ENCODE measurements around the gene CST9L.

Gene CST9L

GRCh38 chr20:23587631-23588030 is 19.3 kb upstream of the CST9L start:
- H3K4me3 ChIP-seq (ENCODE audit: low read depth, low read length): no peak overlapping the region
- DNase-seq (ENCODE audit: low read depth): no peak
- TF ChIP-seq CTCF (IDR thresholded peaks at IDR 0.05; ENCODE audit: control insufficient read depth, extremely low read depth, insufficient read depth): no peak

- no peak overlapping the region for H3K4me3 ChIP-seq (ENCODE audit: low read depth, low read length)
- DNase-seq (ENCODE audit: low read depth): no peak
- no peak for TF ChIP-seq CTCF (IDR thresholded peaks at IDR 0.05; ENCODE audit: control insufficient read depth, extremely low read depth, insufficient read depth)
These were observed 18.6 kb upstream of the CST9L start for GRCh38 chr20:23586735-23587525.

GRCh38 chr20:23585808-23586734 is 17.8 kb upstream of the CST9L start:
- DNase-seq (ENCODE audit: low read depth): peak; percentile 69
- no peak overlapping the region for H3K4me3 ChIP-seq (ENCODE audit: low read depth, low read length)
- TF ChIP-seq CTCF (IDR thresholded peaks at IDR 0.05; ENCODE audit: control insufficient read depth, extremely low read depth, insufficient read depth): no peak

- H3K4me3 ChIP-seq (ENCODE audit: low read depth, low read length): no peak overlapping the region
- no peak for TF ChIP-seq CTCF (IDR thresholded peaks at IDR 0.05; ENCODE audit: control insufficient read depth, extremely low read depth, insufficient read depth)
- no peak for DNase-seq (ENCODE audit: low read depth)
These were observed 17.1 kb upstream of the CST9L start for GRCh38 chr20:23585449-23585807.

GRCh38 chr20:23584434-23585199 is 16.3 kb upstream of the CST9L start:
- no peak for TF ChIP-seq CTCF (IDR thresholded peaks at IDR 0.05; ENCODE audit: control insufficient read depth, extremely low read depth, insufficient read depth)
- no peak overlapping the region for H3K4me3 ChIP-seq (ENCODE audit: low read depth, low read length)
- DNase-seq (ENCODE audit: low read depth): no peak

GRCh38 chr20:23583526-23583925 is 15.2 kb upstream of the CST9L start:
- H3K4me3 ChIP-seq (ENCODE audit: low read depth, low read length): no peak overlapping the region
- no peak for TF ChIP-seq CTCF (IDR thresholded peaks at IDR 0.05; ENCODE audit: control insufficient read depth, extremely low read depth, insufficient read depth)
- no peak for DNase-seq (ENCODE audit: low read depth)

All from LNCaP clone FGC (cell line).